NT2/D1 (cell line): Measurements from ENCODE around the gene ANKRD9.

ENCODE experiments used
- SUZ12 ChIP-seq: IDR thresholded peaks from 2 replicates; pipeline ENCODE4 v1.6.1; 2011; ENCODE audit not compliant: insufficient read length, insufficient read depth; ENCODE audit errors: extremely low read depth
- YY1 ChIP-seq: IDR thresholded peaks from 2 replicates; pipeline ENCODE4 v1.6.1; 2011; ENCODE audit not compliant: insufficient read length, insufficient read depth
- ZNF274 ChIP-seq: IDR thresholded peaks from 2 replicates; pipeline ENCODE4 v1.6.1; 2011; ENCODE audit warnings: mild to moderate bottlenecking, low read depth, low read length

DNA sequence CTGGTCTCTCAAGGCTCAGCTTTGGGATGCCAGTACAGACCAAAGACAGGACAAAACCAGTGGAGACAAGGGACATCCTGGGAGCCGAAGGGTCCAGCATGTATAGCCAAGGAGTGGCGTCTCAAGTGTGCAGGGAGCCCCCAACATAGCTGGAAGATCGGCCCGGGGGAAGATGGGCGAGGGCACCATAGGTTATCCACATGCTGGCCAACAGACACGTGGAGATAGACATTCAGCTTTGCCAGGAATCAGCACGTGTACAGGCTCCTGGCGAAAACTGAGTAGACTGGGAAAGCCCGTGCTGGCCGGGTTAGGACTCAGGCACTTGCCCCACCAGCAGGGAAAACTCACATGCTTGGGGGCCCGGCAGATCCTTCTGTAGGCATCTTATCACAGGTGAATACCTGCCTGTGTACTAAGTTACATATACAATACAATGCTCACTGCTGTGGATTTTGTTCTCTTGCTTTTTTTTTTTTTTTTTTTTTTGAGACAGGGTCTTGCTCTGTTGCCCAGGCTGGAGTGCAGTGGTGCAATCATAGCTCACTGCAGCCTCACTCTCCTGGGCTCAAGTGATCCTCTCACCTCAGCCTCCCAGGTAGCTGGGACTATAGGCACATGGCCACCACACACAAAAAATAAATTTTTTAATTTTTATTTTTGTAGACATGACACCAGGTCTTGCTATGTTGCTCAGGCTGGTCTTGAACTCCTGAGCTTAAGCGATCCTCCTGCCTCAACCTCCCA, 5.6 kb upstream of the ANKRD9 start:
- TF ChIP-seq YY1, result no peak
- TF ChIP-seq ZNF274, result no peak
- TF ChIP-seq SUZ12, result no peak
